ENCODE data around the gene RTL5.

GRCh38 chrX:72079607-72080006 is 52.1 kb downstream of the RTL5 start:
- TF ChIP-seq, protein P1, sequence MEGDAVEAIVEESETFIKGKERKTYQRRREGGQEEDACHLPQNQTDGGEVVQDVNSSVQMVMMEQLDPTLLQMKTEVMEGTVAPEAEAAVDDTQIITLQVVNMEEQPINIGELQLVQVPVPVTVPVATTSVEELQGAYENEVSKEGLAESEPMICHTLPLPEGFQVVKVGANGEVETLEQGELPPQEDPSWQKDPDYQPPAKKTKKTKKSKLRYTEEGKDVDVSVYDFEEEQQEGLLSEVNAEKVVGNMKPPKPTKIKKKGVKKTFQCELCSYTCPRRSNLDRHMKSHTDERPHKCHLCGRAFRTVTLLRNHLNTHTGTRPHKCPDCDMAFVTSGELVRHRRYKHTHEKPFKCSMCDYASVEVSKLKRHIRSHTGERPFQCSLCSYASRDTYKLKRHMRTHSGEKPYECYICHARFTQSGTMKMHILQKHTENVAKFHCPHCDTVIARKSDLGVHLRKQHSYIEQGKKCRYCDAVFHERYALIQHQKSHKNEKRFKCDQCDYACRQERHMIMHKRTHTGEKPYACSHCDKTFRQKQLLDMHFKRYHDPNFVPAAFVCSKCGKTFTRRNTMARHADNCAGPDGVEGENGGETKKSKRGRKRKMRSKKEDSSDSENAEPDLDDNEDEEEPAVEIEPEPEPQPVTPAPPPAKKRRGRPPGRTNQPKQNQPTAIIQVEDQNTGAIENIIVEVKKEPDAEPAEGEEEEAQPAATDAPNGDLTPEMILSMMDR (IDR thresholded peaks at IDR 0.05), result no peak
- TF ChIP-seq POLR2AphosphoS5 (IDR thresholded peaks at IDR 0.05) (no peak), EP300 (IDR thresholded peaks at IDR 0.05) (no peak)

Measured in upper lobe of left lung (tissue), 4 donors.